A673 (cell line): ENCODE measurements around the gene KIFC3. TPM values are rescaled to one million over a fixed set of nuclear protein-coding genes. Genes with fewer than 3 reads are reported as not detected.
A peak's percentile ranks its signal among the peaks of the same experiment; 100 is the strongest.

ENCODE experiments used
- BruUV-seq: library from RNA; stranded (reverse); fragments of 400-500 nt; replicated peaks from 2 replicates; lab custom pipeline; 2021; lab: Mats Ljungman, UMichigan
- CTCF ChIA-PET: fragments of 300-600 bp; sonication (Branson Sonifier 250); formaldehyde crosslinking; loops from one replicate; lab custom pipeline; 2022; ENCODE audit warnings: antibody characterized with exemption; lab: Charles Lee
- POLR2A ChIA-PET: fragments of 300-600 bp; sonication (Branson Sonifier 250); formaldehyde crosslinking; loops from one replicate; lab custom pipeline; 2022; ENCODE audit warnings: antibody characterized with exemption; ENCODE audit not compliant: low non-redundant PET; lab: Charles Lee
- DNase-seq: peaks from one replicate; pipeline ENCODE4 v3.0.0-alpha.2; 2015; ENCODE audit warnings: low spot score
- H3K27ac ChIP-seq: fragments of 200-600 bp; sonication (generic); 2 replicates; pipeline ENCODE4 v1.5.1; 2016; ENCODE audit warnings: mixed run types, low read depth, mild to moderate bottlenecking, mixed read lengths, antibody characterized with exemption, low read length; ENCODE audit not compliant: poor library complexity, severe bottlenecking
- H3K27me3 ChIP-seq: fragments of 200-600 bp; sonication (generic); replicated peaks from 2 replicates; pipeline ENCODE4 v1.6.1; 2017; ENCODE audit warnings: mixed run types, low read depth, mild to moderate bottlenecking, mixed read lengths, antibody characterized with exemption, low read length; ENCODE audit not compliant: insufficient read depth, poor library complexity
- H3K36me3 ChIP-seq: fragments of 200-600 bp; sonication (generic); 2 replicates; pipeline ENCODE4 v1.6.1; 2016; ENCODE audit warnings: mixed run types, mild to moderate bottlenecking, mixed read lengths, antibody characterized with exemption, low read length; ENCODE audit not compliant: insufficient read depth, poor library complexity, severe bottlenecking
- H3K4me1 ChIP-seq: fragments of 200-600 bp; sonication (generic); 2 replicates; pipeline ENCODE4 v1.6.1; 2017; ENCODE audit warnings: mixed run types, mild to moderate bottlenecking, mixed read lengths, antibody characterized with exemption, low read length; ENCODE audit not compliant: insufficient read depth, poor library complexity, severe bottlenecking
- H3K4me3 ChIP-seq: fragments of 200-600 bp; sonication (generic); 2 replicates; pipeline ENCODE4 v1.5.1; 2016; ENCODE audit warnings: low read depth, mixed run types, mild to moderate bottlenecking, mixed read lengths, low read length; ENCODE audit not compliant: poor library complexity, severe bottlenecking
- H3K9me3 ChIP-seq: fragments of 200-600 bp; sonication (generic); 2 replicates; pipeline ENCODE4 v1.6.1; 2016; ENCODE audit warnings: mixed run types, low read depth, mild to moderate bottlenecking, mixed read lengths, antibody characterized with exemption, low read length; ENCODE audit not compliant: poor library complexity, severe bottlenecking
- EZH2 ChIP-seq: fragments of 200-600 bp; sonication (generic); IDR thresholded peaks from 2 replicates; pipeline ENCODE4 v1.6.1; 2017; ENCODE audit warnings: borderline replicate concordance, low read depth, mild to moderate bottlenecking, mixed read lengths, antibody characterized with exemption, low read length; ENCODE audit not compliant: poor library complexity, severe bottlenecking
- intact Hi-C: fragments of 100-400 bp; cut with micrococcal nuclease; formaldehyde crosslinking; loops from one replicate; pipeline ENCODE4 v1.10.0; 2022; ENCODE audit not compliant: unreplicated experiment
- total RNA-seq: library from RNA; stranded (reverse); gene quantifications from 2 replicates; pipeline ENCODE4 v1.2.3, GENCODE V29; 2021
- TF ChIP-seq, protein P1 (sequence below): fragments of 300-800, 200-600 bp; sonication (generic); conservative IDR thresholded peaks from 2 replicates; pipeline ENCODE4 v1.5.1; 2017; ENCODE audit warnings: low read depth, mild to moderate bottlenecking, antibody characterized with exemption, low read length, moderate library complexity, mixed read lengths

The KIFC3 gene
- total RNA-seq, 1 experiment from 2014 or later = 198 TPM

DNA sequence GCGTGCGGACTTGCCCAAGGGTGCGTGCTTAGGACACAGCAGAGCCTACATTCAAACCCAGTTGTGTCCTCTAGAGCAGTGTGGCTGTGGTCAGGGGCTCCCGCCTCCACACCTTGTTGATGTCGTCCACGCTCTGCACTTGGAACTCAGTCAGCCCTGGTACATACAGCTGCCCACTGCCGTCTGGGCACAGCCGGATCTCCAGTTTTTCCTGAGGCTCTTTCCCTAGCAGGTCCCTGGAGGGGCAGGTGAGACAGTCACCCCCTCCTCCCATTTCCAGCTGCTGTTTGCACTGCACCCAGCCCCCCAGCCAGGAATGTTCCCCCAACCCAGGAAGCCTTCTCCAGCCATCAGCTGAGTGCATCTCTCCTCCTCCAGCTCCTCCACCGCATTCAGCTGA is 41.0 kb downstream of the KIFC3 start:
- BruUV-seq = no TSS peak
- CTCF ChIA-PET = no interaction called here
- H3K27ac ChIP-seq = no peak overlapping the region
- POLR2A ChIA-PET = interaction anchor here (0.6 kb wide), 1 partner anchor 17 kb away, joined by 15 read pairs; no protein-coding TSS in a partner anchor
- no peaks in the 10 kb centered on the region for H3K9me3 ChIP-seq
- intact Hi-C loops = no loop called here
- DNase-seq = no peak
- H3K4me1 ChIP-seq = peaks cover 38% of the 10 kb centered on the region
- H3K27me3 ChIP-seq = no peaks in the 10 kb centered on the region
- no peak overlapping the region for H3K4me3 ChIP-seq
- peaks cover 81% of the 10 kb centered on the region for H3K36me3 ChIP-seq
- TF ChIP-seq, protein P1, sequence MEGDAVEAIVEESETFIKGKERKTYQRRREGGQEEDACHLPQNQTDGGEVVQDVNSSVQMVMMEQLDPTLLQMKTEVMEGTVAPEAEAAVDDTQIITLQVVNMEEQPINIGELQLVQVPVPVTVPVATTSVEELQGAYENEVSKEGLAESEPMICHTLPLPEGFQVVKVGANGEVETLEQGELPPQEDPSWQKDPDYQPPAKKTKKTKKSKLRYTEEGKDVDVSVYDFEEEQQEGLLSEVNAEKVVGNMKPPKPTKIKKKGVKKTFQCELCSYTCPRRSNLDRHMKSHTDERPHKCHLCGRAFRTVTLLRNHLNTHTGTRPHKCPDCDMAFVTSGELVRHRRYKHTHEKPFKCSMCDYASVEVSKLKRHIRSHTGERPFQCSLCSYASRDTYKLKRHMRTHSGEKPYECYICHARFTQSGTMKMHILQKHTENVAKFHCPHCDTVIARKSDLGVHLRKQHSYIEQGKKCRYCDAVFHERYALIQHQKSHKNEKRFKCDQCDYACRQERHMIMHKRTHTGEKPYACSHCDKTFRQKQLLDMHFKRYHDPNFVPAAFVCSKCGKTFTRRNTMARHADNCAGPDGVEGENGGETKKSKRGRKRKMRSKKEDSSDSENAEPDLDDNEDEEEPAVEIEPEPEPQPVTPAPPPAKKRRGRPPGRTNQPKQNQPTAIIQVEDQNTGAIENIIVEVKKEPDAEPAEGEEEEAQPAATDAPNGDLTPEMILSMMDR = no peak
- TF ChIP-seq EZH2 = no peak

DNA sequence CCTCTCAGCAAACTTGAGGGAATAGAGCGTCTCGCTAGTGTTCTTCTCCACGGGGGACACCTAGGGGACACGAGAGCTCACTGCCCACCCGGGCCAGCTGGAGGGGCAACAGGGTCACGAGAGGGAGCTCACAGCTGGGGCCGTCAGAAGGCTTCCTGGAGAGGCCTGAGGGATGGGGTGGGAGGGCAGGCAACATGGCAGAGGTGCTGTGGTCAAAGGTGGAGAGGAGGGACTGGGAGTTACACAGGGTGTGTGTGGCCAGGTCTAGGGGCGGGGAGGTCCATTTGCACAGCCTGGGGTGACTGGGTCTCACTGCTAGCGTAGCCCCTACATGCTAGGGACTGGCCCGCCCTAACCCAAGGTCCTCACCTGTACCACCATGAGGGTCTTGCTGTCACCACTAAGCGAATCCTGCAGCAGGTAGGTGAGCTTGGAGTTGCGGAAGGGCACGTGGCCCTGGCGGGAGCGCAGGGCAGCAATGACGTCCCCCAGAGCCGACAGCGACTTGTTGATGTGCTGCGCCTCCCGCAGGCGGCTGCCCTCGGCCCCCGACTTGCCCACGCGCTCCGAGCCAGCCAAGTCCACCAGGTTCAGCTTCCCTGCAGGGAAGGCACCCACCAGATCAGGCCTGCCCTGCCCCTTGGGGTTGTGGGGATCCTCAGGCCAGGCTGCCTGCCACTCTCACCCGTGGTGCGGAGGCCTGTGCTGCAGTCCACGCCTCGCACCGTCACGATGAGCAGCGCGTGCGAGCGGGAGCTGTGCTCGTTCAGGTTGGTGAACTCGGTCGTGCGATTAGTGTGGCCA is 41.7 kb downstream of the KIFC3 start:
- Histone ChIP-seq H3K27me3 (no peaks in the 10 kb centered on the region), H3K4me1 (peaks cover 38% of the 10 kb centered on the region), H3K36me3 (peaks cover 81% of the 10 kb centered on the region), H3K9me3 (no peaks in the 10 kb centered on the region), H3K4me3 (no peak overlapping the region), H3K27ac (peak overlapping the region; percentile 78)
- BruUV-seq = no TSS peak
- no peak for TF ChIP-seq EZH2
- TF ChIP-seq, protein P1 = no peak
- ChIA-PET POLR2A (no interaction called here), CTCF (no interaction called here)
- no peak for DNase-seq
- intact Hi-C loops = no loop called here

DNA sequence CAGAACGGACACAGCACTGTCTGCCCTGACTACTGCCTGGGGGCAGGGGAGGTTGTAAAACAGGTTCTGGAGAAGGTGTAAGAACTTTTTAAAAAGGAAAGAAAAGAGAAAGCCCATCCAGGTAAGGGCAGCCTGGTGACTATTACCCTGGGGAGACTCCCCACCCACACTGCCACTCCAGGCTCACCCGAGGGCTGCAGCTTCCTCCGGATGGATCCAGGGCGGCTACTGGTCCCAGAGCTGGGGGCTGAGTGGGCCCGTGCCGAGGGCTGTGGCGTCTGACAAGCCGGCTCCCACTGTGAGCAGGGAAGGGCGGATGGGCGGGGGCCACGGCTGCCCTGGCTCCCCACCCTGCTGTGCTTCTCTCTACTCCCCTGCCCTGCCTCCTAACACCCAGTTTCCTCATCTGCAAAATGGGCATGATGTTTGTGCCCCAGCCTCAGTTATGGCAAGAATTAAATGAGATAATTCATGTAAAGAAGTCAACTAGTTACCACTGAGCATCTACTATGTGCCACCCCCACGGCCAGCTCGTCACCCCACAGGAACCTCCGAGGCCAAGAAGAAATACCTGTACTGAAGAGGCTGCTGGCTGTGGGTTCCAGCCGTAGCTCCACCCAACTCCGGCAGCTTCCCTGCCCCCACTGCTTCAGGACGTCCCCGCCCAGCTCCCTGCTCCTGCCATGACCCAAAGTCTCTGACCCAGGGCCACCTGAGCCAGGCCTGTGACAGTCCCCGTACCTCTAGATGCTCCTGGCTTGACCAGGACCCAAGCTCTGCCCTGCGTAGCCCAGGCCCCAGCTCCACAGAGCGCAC is 42.5 kb downstream of the KIFC3 start:
- DNase-seq = no peak
- Histone ChIP-seq H3K27ac (peak overlapping the region; percentile 78), H3K4me3 (no peak overlapping the region), H3K27me3 (no peaks in the 10 kb centered on the region), H3K4me1 (peaks cover 33% of the 10 kb centered on the region), H3K36me3 (peaks cover 79% of the 10 kb centered on the region), H3K9me3 (no peaks in the 10 kb centered on the region)
- TF ChIP-seq, protein P1 = no peak
- no peak for TF ChIP-seq EZH2
- intact Hi-C loops = loop anchor here (5.0 to 10.0 kb wide), 4 partner anchors 88 to 243 kb away; partner anchors contain the start of genes USB1 and ZNF319
- BruUV-seq = no TSS peak
- ChIA-PET POLR2A (no interaction called here), CTCF (no interaction called here)
